HUES6 (cell line): ENCODE measurements around the gene SSTR4.

ENCODE experiments used
- H3K27ac ChIP-seq: 2 replicates; pipeline ENCODE4 v1.7.0; 2013; ENCODE audit warnings: low read depth, mild to moderate bottlenecking, low read length, inconsistent platforms
- H3K27me3 ChIP-seq: 2 replicates; pipeline ENCODE4 v1.6.1; 2013; ENCODE audit warnings: low read length; ENCODE audit not compliant: control insufficient read depth, insufficient read depth
- H3K36me3 ChIP-seq: 2 replicates; pipeline ENCODE4 v1.6.1; 2013; ENCODE audit warnings: low read length; ENCODE audit not compliant: control insufficient read depth, insufficient read depth
- H3K4me1 ChIP-seq: 2 replicates; pipeline ENCODE4 v1.6.1; 2013; ENCODE audit warnings: low read length; ENCODE audit not compliant: control insufficient read depth, insufficient read depth
- H3K4me3 ChIP-seq: 2 replicates; pipeline ENCODE4 v1.5.1; 2013; ENCODE audit warnings: low read depth, low read length
- H3K9ac ChIP-seq: one replicate; pipeline ENCODE4 v1.6.1; 2013; ENCODE audit warnings: mild to moderate bottlenecking, low read length
- H3K9me3 ChIP-seq: 2 replicates; pipeline ENCODE4 v1.6.1; 2013; ENCODE audit warnings: low read depth, low read length; ENCODE audit not compliant: control insufficient read depth, insufficient read depth

The SSTR4 gene

GRCh38 chr20:23058240-23058639 lies 23.1 kb downstream of the SSTR4 start:
- Histone ChIP-seq H3K27me3 (peaks cover 10% of the 10 kb centered on the region), H3K4me3 (no peak overlapping the region), H3K9me3 (peaks cover 2% of the 10 kb centered on the region; the same call in 1 of the 2 replicates), H3K27ac (no peak overlapping the region), H3K36me3 (no peaks in the 10 kb centered on the region), H3K4me1 (peaks cover 20% of the 10 kb centered on the region), H3K9ac (no peak overlapping the region)

- H3K27ac ChIP-seq: no peak overlapping the region
- no peak overlapping the region for H3K9ac ChIP-seq
- peaks cover 2% of the 10 kb centered on the region; the same call in 1 of the 2 replicates for H3K9me3 ChIP-seq
- peaks cover 20% of the 10 kb centered on the region for H3K4me1 ChIP-seq
- H3K36me3 ChIP-seq: no peaks in the 10 kb centered on the region
- H3K27me3 ChIP-seq: 0 out of 2 replicates have a peak, but pooled peaks cover 2% of the 10 kb centered on the region
- H3K4me3 ChIP-seq: no peak overlapping the region
These were observed 23.9 kb downstream of the SSTR4 start for GRCh38 chr20:23059001-23059400.

- Histone ChIP-seq H3K36me3 (no peaks in the 10 kb centered on the region), H3K27ac (no peak overlapping the region), H3K4me3 (no peak overlapping the region), H3K9ac (no peak overlapping the region), H3K27me3 (no peaks in the 10 kb centered on the region), H3K4me1 (peaks cover 20% of the 10 kb centered on the region), H3K9me3 (peaks cover 2% of the 10 kb centered on the region; the same call in 1 of the 2 replicates)
These were observed 24.7 kb downstream of the SSTR4 start for GRCh38 chr20:23059846-23060245.

- Histone ChIP-seq H3K4me1 (peaks cover 20% of the 10 kb centered on the region), H3K36me3 (no peaks in the 10 kb centered on the region), H3K9ac (no peak overlapping the region), H3K27me3 (no peaks in the 10 kb centered on the region), H3K27ac (no peak overlapping the region), H3K9me3 (peaks cover 2% of the 10 kb centered on the region; the same call in 1 of the 2 replicates), H3K4me3 (no peak overlapping the region)
These were observed 25.5 kb downstream of the SSTR4 start for GRCh38 chr20:23060629-23061028.

GRCh38 chr20:23061262-23061661 lies 26.1 kb downstream of the SSTR4 start:
- Histone ChIP-seq H3K9ac (no peak overlapping the region), H3K4me3 (no peak overlapping the region), H3K9me3 (peaks cover 2% of the 10 kb centered on the region; the same call in 1 of the 2 replicates), H3K27me3 (no peaks in the 10 kb centered on the region), H3K36me3 (no peaks in the 10 kb centered on the region), H3K27ac (no peak overlapping the region), H3K4me1 (peaks cover 20% of the 10 kb centered on the region)

- Histone ChIP-seq H3K9ac (no peak overlapping the region), H3K9me3 (no peaks in the 10 kb centered on the region), H3K36me3 (no peaks in the 10 kb centered on the region), H3K4me1 (peaks cover 20% of the 10 kb centered on the region), H3K27me3 (no peaks in the 10 kb centered on the region), H3K27ac (no peak overlapping the region), H3K4me3 (no peak overlapping the region)
These were observed 26.8 kb downstream of the SSTR4 start for GRCh38 chr20:23061734-23062561.

GRCh38 chr20:23062632-23063031 lies 27.5 kb downstream of the SSTR4 start:
- Histone ChIP-seq H3K27ac (no peak overlapping the region), H3K9me3 (no peaks in the 10 kb centered on the region), H3K27me3 (no peaks in the 10 kb centered on the region), H3K9ac (no peak overlapping the region), H3K36me3 (no peaks in the 10 kb centered on the region), H3K4me3 (no peak overlapping the region), H3K4me1 (peaks cover 20% of the 10 kb centered on the region)

GRCh38 chr20:23063168-23063567 lies 28.1 kb downstream of the SSTR4 start:
- peaks cover 20% of the 10 kb centered on the region for H3K4me1 ChIP-seq
- no peaks in the 10 kb centered on the region for H3K36me3 ChIP-seq
- H3K4me3 ChIP-seq: no peak overlapping the region
- no peak overlapping the region for H3K9ac ChIP-seq
- H3K9me3 ChIP-seq: no peaks in the 10 kb centered on the region
- no peak overlapping the region for H3K27ac ChIP-seq
- H3K27me3 ChIP-seq: no peaks in the 10 kb centered on the region

- no peak overlapping the region for H3K27ac ChIP-seq
- no peaks in the 10 kb centered on the region for H3K9me3 ChIP-seq
- H3K4me3 ChIP-seq: no peak overlapping the region
- H3K9ac ChIP-seq: no peak overlapping the region
- H3K4me1 ChIP-seq: peaks cover 20% of the 10 kb centered on the region
- no peaks in the 10 kb centered on the region for H3K36me3 ChIP-seq
- H3K27me3 ChIP-seq: no peaks in the 10 kb centered on the region
These were observed 28.5 kb downstream of the SSTR4 start for GRCh38 chr20:23063581-23063980.

- Histone ChIP-seq H3K4me3 (no peak overlapping the region), H3K36me3 (no peaks in the 10 kb centered on the region), H3K27ac (no peak overlapping the region), H3K9me3 (no peaks in the 10 kb centered on the region), H3K4me1 (peaks cover 20% of the 10 kb centered on the region), H3K9ac (no peak overlapping the region), H3K27me3 (no peaks in the 10 kb centered on the region)
These were observed 30.4 kb downstream of the SSTR4 start for GRCh38 chr20:23065266-23066201.

GRCh38 chr20:23066772-23067171 lies 31.7 kb downstream of the SSTR4 start:
- Histone ChIP-seq H3K4me1 (peaks cover 14% of the 10 kb centered on the region), H3K9ac (no peak overlapping the region), H3K36me3 (no peaks in the 10 kb centered on the region), H3K4me3 (no peak overlapping the region), H3K9me3 (no peaks in the 10 kb centered on the region), H3K27ac (no peak overlapping the region), H3K27me3 (no peaks in the 10 kb centered on the region)
